Activated CD4-positive, alpha-beta T cell treated with anti-CD3 and anti-CD28 coated beads for 48 hours (primary cell): ENCODE measurements around the gene VWA1.
"Not testable (repeated sequence)": the region's sequence is repeated elsewhere in the genome, so short reads cannot be mapped to it uniquely, and the experiment has no call there.

ENCODE experiments used
- DNase-seq: peaks from one replicate; pipeline ENCODE4 v3.0.0-alpha.2; 2020

VWA1 gene

DNA sequence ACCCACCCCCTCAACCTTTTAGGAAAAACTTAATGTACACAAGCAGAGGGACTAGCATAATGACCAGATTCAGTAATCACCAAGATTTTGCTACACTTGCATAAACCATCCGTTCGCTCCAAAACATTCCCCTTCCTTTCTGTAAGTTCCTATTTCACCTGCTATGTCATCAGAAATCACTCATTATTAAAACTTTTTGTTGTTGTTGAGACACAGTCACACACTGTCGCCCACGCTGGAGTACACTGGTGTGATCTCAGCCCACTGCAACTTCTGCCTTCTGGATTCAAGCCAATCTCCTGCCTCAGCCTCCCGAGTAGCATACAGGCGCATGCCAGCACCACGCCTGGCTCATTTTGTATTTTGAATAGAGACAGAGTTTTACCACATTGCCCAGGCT is 31.8 kb upstream of the VWA1 start:
- DNase-seq: no peak

DNA sequence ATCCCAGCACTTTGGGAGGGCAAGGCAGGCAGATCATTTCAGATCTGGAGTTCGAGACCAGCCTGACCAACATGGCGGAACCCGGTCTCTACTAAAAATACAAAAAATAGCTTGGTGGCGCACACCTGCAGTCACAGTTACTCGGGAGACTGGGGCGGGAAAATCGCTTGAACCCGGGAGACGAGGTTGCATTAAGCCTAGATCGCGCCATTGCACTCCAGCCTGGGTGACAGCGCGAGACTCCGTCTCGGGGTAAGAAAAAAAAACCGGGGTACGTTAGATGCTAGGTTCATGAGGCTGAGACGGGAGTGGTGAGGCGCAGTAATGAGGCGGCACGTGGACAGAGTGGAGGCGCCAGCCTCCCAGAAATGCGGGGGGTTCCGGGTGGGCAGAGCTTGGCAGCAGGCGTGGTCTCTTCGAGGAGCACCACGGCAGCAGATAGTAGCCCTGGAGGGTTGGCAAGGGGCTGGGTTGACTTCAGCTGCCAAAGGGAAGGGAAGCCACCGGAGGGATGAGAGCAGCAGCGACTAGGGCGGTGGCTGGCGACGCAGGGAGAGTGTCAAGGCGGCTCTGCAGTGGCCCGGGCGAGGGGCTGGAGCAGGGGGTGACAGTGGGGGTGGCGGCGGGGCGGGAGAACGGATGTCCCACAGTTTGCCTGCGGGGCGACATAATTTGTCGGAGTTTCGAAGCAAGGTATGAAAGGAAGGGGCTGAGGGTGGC is 29.2 kb upstream of the VWA1 start:
- DNase-seq: peak; percentile 30

DNA sequence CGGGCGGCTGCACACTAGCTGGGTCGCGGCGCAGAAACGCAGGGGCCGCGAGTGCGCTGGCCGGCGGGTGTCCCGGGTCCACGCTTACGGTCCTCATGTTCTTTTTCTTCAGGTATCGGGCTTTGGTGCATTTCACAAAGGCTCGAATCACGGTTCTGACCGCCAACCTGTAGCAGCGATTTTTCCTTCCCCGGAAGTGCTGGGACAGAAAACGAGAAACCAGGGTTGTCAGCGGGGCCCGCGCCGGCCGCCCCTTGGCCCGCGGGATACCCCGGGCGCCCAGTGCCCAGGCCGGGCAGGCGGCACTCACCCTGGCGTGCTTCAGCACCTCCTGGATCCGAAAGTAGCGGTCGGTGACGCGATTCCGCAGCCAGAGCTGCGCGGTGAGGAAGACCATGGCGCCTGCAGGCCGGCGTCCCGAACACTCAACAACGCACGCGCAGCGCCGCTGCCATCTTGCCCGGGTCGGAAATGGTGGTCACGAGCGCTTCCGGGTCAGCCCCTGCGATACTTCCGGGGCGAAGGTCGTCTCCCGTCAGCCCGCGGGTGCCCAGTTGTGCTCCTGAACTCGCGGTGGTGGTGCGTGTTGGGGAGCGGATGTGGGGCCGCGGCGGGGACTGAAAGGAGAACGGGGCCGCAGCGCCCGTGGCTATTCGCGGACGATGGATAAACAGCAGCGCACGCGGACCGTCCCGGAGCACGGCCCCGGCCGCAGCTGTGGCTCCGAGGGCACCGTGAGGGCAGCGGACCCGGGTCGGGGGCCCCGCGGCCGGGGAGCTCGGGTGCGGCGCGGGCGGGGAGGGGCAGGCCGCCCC is 28.5 kb upstream of the VWA1 start, which contains the start of gene MRPL20:
Gene MRPL20 (minus strand): TSS at position 473 of the 815 bp plus-strand sequence. CDS start 76 bp downstream, at position 397.
- peak; percentile 97 for DNase-seq

DNA sequence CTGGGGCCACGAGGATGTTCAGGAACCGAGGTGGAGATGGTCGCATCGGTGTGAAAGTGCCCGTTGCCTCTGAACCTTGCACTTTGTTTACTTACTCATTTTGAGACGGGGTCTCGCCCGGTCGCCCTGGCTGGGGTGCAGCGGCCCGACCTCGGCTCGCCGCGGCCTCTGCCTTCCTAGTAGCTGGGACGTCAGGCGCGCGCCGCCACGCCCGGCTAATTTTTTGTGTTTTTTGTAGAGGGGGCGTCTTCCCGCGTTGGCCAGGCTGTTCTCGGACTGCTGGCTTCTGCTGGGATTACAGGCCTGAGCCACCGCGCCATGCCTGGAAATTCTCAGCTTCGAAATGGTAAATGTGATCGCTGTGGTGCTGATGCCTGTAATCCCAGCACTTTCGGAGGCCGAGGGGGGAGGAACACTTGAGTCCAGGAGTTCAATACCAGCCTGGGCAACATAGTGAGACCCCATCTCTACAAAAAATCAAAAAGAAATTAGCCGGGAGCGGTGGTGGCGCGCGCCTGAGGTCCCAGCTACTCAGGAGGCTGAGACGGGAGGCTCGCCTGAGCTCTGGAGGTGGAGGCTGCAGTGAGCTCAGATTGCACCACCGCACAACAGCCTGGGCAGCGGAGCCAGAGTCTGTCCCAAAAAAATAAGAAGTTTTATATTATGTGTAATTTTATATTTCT is 27.7 kb upstream of the VWA1 start:
- DNase-seq: peak; percentile 45

DNA sequence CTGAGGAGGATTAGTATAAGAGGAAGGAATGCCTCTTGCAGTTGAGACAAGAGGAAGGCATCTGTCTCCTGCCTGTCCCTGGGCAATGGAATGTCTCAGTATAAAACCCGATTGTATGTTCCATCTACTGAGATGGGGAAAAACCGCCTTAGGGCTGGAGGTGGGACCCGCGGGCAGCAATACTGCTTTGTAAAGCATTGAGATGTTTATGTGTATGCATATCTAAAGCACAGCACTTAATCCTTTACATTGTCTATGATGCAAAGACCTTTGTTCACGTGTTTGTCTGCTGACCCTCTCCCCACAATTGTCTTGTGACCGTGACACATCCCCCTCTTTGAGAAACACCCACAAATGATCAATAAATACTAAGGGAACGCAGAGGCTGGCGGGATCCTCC is 25.3 kb upstream of the VWA1 start:
- DNase-seq: not testable (repeated sequence)

DNA sequence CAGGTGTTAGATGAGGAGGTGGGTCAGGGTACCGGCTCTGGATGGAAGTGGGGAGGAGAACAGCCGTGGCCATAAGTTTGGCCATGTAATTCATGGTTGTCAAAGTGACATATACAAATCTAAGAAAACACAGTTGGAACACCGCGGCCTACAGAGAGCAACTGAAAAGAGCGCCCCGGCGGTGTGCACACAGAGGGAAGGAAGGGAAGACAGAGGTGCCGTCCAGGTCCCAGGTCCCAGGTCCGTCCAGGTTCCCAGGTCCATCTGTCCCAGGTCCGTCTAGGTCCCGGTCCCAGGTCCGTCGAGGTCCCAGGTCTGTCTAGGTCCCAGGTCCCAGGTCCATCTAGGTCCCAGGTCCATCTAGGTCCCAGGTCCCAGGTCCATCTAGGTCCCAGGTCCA is 23.9 kb upstream of the VWA1 start:
- DNase-seq: no peak

DNA sequence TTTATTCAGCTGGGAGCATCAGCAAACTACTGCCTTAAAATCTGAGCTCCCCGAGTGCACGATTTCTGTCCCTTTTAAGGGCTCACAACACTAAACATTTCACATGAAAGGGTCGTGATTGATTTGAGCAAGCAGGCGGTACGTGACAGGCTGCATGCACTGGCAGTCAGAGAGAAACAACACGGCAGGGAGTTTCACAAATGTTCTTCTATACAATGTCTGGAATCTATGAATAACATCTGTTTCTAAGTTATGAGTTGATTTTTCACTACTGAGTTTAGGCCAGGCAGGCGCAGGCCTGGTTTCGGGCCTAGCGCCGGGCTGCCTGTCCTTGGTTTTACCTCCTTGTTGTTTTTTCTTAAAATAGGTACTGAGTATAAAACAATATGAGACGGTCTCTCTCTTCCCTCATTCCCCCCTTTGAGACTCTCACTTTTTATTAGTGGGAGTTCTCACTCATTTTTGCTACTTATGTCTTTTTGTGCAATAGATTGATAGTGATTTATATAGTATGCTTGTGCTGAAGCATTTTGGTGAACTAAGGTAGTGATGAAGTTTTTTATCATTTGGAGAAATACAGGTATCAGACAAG is 23.1 kb upstream of the VWA1 start:
- peak; percentile 48 for DNase-seq

DNA sequence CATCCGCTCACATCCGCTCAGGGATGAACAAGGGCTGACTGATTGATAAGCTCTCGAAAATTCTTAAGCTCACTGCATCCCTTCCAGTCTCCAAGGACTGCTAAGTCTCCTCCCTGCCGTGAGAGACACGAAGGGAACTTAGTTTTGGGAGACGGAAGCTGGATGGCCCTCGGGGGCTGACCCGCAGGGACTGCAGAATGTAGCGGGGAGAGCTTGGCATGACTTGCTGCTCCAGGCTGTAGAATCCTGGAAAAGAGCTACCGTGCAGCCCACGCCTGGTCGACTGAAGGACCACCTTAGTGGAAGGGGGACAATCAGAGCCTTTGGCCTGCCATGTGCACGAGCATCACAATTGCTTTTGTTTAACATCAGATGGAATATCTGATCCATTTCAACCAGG is 19.7 kb upstream of the VWA1 start:
- DNase-seq: no peak

DNA sequence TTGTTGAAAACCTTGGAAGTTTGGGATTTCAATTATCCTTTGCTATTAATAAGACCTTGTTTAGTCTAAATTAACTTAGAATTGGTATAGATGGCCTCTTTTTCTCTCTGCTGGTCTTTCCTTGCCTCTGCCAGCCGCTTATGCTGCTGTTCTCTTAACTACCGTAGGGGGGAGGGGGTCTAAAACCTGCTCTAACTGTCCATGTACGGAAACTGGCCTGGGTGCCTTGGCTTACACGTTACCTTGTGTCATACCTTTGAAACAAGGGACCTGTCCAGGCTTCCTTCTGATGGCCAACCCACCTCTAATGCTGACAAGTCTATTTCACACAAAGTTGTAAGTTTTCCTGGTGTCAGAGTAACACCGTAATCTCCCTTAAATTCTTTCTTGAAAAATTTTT is 18.1 kb upstream of the VWA1 start:
- not testable (repeated sequence) for DNase-seq

DNA sequence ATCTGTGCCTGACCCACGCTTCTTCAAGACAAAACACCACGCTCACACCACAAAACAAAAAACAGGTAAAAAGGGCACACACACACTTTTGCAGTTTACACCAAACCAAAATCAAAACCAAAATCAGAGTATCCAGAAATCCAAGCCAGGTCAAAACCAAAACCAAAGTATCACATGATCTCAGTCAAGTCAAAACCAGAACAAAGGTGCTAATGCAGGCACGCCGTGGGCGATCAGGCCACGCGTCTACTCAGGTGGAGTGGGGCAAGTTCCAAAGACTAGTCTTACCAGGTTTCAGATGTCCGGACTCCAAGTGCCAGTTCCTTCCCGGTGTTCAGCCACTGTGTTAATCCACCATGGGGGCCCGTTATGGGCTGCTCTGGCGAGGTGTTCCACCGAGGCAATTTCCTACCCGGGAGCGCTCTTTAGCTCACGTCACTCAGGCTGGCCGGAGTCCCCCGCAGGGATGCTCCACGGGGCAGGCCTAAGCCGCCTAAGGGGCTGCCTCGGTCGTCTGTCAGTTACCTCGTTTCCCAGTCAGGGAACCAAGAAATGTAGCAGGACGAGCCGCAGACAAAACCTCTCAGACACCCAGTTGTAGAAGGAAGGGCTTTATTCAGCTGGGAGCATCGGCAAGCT is 17.5 kb upstream of the VWA1 start:
- peak; percentile 21 for DNase-seq

DNA sequence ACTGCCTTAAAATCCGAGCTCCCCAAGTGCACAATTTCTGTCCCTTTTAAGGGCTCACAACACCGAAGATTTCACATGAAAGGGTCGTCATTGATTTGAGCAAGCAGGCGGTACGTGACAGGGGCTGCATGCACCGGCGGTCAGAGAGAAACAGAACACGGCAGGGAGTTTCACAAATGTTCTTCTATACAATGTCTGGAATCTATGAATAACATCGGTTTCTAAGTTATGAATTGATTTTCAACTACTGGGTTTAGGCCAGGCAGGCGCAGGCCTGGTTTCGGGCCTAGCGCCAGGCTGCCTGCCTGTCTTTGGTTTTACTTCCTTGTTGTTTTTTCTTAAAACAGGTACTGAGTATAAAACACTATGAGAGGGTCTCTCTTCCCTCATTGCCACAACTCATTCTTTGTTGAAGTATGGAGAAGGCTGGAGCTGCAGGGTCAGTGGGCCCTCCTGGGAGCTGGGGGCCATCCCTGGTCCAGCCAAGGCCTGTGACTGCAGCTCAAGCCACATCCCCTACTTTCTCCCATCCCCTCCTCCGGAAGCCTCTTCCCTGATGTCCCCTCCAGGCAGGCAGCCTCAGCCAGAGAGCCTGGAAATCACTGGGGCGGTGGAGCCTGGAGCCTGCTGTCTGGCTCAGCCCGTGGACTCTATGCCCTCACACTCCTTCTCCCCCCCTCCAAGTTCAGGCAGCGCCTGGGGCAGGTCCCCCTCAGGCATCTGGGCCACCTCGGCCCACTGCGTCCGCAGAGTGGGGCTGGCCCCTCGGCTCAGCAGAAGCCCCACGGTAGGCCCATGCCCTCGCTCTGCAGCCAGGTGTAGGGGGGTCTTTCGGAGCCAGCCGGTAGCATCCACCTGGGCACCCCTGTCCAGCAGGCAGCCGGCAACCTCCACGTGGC is 16.8 kb upstream of the VWA1 start:
- DNase-seq: no peak

DNA sequence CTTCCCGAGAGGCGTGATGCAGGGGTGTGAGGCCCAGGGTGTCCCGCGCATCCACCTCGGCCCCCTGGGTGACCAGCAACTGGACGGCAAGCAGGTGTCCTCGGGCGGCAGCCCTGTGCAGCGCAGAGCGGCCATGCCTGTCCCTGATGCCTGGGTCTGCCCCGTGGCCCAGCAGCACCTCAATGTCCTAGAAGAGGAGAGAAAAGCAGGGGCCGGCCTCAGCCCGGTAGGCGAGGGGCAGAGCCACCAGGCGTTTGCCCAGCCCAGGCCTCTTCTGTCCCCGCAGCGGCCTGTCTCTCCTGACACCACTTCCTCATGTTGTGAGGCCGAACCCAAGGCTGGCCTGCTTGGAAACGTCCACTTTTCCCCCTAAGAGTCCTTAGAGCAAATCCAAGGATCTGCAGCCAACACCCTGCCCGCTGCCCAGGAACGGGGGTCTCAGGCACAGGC is 16.1 kb upstream of the VWA1 start:
- DNase-seq: no peak

DNA sequence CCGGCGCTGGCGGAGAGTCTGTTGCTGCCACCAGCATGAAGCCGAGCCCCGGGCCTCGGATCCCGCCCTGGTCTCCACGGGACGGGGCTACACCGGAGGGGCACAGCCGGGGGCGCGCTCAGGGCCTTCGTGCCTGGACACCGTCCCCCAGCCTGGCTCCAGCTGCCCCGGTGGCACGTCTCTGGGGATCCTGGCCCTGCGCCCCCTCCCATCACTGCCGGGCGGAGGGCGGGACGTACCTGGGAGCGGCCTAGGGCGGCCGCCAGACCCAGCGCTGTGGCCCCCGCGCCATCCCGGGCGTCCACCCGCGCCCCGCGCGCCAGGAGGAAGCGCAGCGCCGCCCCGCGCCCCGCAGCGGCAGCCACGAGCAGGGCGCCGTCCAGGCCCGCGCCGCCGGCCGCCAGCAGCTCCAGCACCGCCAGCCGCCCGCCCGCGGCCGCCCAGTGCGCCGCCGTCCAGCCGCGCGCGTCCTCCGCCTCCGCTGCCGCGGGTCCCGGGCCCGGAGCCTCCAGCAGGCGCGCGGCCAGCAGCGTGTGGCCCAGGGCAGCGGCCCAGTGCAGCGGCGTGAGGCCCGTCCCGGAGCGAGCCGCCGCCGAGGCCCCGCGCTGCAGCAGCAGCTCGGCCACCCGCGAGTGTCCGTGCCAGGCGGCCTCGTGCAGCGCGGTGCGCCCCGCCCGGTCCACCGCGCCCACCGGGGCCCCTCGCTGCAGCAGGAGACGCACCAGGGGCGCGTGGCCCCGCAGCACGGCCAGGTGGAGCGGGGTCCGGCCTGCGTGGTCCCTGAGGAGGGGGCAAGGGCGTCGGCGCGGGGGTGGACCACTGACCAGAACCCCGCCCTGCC is 15.5 kb upstream of the VWA1 start:
- no peak for DNase-seq

DNA sequence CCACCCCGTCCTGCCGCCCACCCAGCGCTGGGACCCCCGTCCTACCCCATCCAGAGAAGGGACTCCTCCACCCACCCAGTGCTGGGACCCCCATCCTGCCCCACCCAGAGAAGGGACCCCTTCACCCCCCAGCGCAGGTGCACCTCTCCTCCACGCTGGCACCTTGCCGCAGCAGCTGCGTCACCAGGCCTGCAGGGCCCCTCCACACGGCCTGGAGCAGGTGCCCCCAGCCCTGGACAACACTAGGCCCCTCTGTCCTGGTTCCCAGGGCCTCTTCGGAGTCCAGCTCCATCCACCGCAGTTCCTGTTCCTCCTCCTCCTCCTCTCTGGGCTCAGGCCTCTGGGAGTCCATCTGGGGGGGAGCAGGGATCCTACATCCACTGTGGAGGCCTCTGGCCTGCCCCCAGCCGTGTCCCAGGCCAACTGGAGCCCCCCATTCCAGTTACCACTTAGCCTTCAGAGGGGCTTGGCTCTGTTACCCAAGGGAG is 14.8 kb upstream of the VWA1 start:
- DNase-seq: no peak

DNA sequence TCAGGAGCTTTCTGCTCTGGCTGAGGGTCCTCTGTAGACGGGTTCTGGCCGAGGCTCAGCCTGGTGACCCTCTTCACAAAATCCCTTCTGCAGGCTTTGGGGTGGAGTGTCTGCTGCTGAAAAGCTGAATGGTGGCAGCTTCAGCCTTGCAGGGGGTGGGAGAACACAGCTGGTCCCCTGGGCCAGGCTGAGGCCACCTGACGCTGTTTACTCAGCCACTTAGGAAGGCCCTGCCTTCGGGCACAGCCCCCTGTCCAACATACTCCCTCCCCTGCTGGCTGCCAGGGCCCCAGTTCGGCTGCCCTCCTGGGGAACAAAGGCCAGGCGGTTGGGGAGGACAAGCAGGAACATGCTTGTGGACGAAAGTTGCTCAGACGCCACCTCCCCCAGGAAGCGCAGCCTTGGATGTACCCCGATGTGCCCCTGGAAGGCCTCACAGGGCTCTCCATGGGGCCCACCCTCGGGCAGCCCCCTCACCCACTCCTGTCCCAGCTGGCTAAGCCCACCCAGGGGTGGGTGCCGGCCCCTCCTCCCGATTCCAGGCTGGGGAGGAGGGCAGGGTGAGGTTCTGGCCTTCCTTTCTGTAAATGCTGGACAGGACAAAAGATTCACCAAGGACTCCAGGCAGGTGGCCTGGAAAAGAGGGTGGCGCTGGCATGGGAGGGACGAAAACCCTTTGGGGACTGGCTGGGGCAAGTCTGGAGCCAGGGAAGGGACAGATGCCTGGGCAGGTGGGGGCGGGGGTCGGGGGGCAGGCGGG is 14.2 kb upstream of the VWA1 start, which contains the start of gene ANKRD65:
Gene ANKRD65 (minus strand): TSS at position 130 of the 760 bp plus-strand sequence. CDS start 271 bp downstream, outside the sequence.
- no peak for DNase-seq

DNA sequence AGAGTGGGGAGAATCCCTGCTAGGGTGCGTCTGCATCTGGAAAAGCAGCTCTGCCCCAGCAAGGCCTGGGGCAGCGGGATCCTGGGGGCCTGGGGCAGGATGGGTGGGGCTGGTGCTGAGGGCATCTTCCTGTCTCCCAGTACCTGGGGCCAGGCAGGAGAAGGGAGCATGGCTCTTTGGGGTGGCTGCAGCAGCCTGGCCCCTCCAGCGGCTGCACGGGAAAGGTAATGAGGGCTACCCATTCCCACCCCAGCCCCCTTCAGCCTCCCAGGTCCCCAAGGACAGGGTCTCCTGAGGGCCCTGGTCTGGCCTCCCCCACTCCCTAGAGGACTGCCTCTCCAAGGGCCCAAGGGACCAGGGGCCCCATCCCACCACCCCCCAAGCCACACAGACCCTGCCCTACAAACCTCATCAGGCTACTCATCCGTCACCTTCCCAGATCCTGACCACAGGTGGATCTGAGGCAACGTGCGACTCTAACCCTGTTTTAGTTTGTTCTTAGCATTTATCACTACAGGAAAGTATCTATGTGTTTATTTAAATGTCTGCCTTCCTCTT is 13.5 kb upstream of the VWA1 start:
- DNase-seq: no peak

DNA sequence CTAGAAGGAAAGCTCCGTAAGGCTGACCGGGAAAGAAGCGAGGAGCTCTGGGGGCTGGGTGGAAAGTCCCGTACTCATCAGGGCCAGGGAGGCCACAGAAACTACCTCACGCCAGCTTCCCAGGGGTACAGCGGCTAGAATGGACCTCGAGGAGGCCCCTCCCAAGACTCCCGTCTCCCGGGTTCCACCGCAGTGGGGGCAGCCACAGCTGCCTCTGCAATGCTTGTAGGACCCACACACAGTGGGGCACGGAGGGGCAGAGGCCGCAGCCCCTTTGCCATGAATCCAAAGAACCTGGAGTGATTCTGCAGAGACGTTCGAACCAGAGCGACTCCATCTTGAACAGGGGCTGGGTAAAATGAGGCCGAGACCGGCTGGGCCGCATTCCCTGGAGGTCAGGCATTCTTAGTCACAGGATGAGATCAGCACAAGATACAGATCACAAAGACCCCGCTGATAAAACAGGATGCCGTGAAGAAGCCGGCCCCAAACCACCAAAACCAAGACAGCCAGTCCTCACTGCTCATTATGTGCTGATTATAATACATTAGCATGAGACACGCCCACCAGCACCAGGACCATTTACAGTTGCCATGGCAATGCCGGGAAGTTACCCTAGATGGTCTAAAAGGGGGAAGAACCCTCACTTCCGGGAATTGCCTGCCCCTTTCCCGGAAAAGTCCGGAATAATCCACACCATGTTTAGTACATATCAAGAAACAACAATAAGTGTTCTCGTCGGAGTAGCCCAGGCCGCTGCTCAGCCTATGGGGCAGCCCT is 12.8 kb upstream of the VWA1 start:
- DNase-seq: no peak

DNA sequence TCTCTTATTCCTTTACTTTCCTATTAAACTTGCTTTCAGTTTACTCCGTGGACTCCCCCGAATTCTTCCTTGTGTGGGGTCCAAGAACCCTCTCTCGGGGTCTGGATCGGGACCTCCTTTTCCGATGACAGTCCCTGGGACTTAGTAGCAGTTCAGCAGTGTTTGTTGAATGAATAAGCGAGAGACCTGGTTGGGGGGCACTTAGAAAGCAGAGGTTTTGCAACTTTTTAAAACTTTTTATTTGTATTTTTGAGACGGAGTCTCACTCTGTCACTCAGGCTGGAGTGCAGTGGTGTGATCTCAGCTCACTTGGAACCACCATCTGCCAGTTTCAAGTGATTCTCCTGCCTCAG is 12.3 kb upstream of the VWA1 start:
- no peak for DNase-seq
